Measurements from ENCODE around the gene HDAC4. TPM values are rescaled to one million over a fixed set of nuclear protein-coding genes. Genes with fewer than 3 reads are reported as not detected.

The HDAC4 gene
- total and polyA plus RNA-seq, 9 donors = 7.0 to 74.0 (median 46.3) TPM

- Histone ChIP-seq H3K9me3 (no peaks in the 10 kb centered on the region), H3K27ac (no peak overlapping the region), H3K36me3 (no peaks in the 10 kb centered on the region), H3K4me3 (no peak overlapping the region), H3K4me1 (ENCODE audit: insufficient read depth) (no peaks in the 10 kb centered on the region), H3K27me3 (no peaks in the 10 kb centered on the region)
- no peak for DNase-seq
- intact Hi-C loops (cut with DNase I) = no loop called here
- 92 to 95% (median 94%) methylated on average over 15 of the region's 15 CpGs for WGBS, 3 donors
- no peak for TF ChIP-seq POLR2A (IDR thresholded peaks at IDR 0.05)
- TF ChIP-seq EP300 (IDR thresholded peaks at IDR 0.05) = no peak
- TF ChIP-seq CTCF (IDR thresholded peaks at IDR 0.05) = no peak
Measured at GRCh38 chr2:239099474-239099873, 301.3 kb downstream of the HDAC4 start.

DNA sequence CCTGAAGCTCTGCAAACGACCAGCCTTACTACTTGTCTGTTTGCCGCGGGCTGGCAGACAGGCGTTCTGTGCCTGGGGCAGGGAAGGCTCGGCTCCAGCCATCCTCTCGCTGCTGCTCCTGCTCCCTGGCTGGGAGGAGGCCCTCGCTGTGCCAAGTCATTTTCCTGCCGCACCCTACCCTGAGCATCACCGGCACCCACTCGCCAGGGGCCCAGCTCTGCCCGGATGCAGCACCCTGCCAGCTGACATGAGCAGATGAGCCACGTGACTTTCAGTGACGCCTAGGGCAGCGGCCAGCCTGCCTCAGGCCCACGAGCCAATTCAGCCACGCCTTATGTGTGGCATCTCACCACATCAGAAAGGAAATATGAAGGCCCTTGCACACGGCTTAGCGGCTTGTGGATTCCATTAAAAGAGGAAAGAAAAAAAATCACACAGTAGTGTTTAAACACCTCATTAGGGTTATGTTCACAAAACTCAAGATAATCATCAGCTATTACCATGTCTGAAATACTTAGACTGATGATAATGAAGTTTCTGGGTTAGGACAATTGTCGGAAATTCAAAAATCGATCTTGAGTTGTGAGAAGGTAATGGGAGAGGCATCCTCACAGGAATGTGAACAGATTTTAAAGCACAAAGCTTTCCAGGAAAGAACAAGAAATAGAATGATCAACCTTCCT is 302.4 kb downstream of the HDAC4 start:
- Histone ChIP-seq H3K27ac (no peak overlapping the region), H3K4me1 (ENCODE audit: insufficient read depth) (no peaks in the 10 kb centered on the region), H3K27me3 (no peaks in the 10 kb centered on the region), H3K36me3 (no peaks in the 10 kb centered on the region), H3K4me3 (no peak overlapping the region), H3K9me3 (no peaks in the 10 kb centered on the region)
- DNase-seq = no peak
- 82 to 88% (median 84%) methylated on average over 20 of the region's 20 CpGs for WGBS, 3 donors
- TF ChIP-seq POLR2A (IDR thresholded peaks at IDR 0.05) = no peak
- no peak for TF ChIP-seq EP300 (IDR thresholded peaks at IDR 0.05)
- TF ChIP-seq CTCF (IDR thresholded peaks at IDR 0.05) = no peak
- intact Hi-C loops (cut with DNase I) = no loop called here

GRCh38 chr2:239097428-239097696 is 303.5 kb downstream of the HDAC4 start:
- Histone ChIP-seq H3K36me3 (no peaks in the 10 kb centered on the region), H3K4me1 (ENCODE audit: insufficient read depth) (no peaks in the 10 kb centered on the region), H3K9me3 (no peaks in the 10 kb centered on the region), H3K4me3 (no peak overlapping the region), H3K27ac (no peak overlapping the region), H3K27me3 (no peaks in the 10 kb centered on the region)
- TF ChIP-seq EP300 (IDR thresholded peaks at IDR 0.05) (no peak), POLR2A (IDR thresholded peaks at IDR 0.05) (no peak), CTCF (IDR thresholded peaks at IDR 0.05) (no peak)
- intact Hi-C loops (cut with DNase I) = no loop called here
- no peak for DNase-seq
- 85 to 96% (median 94%) methylated on average over 11 to 12 of the region's 12 CpGs for WGBS, 3 donors

- Histone ChIP-seq H3K4me1 (ENCODE audit: insufficient read depth) (no peaks in the 10 kb centered on the region), H3K27me3 (no peaks in the 10 kb centered on the region), H3K36me3 (no peaks in the 10 kb centered on the region), H3K9me3 (no peaks in the 10 kb centered on the region), H3K4me3 (no peak overlapping the region), H3K27ac (no peak overlapping the region)
- DNase-seq = no peak
- 86 to 90% (median 87%) methylated on average over 24 to 28 of the region's 28 CpGs for WGBS, 3 donors
- no peak for TF ChIP-seq POLR2A (IDR thresholded peaks at IDR 0.05)
- no peak for TF ChIP-seq CTCF (IDR thresholded peaks at IDR 0.05)
- TF ChIP-seq EP300 (IDR thresholded peaks at IDR 0.05) = no peak
- intact Hi-C loops (cut with DNase I) = no loop called here
Measured at GRCh38 chr2:239096676-239097427, 304.0 kb downstream of the HDAC4 start.
